Lung (tissue), 12 donors: ENCODE results near the gene NAE1. TPM values are rescaled to one million over a fixed set of nuclear protein-coding genes. Genes with fewer than 3 reads are reported as not detected.

Source experiments
- ATAC-seq: fragments of 200-7000 bp; cut with Tn5 transposase; one replicate; pipeline ENCODE4 v1.9.1; 2020; ENCODE audit warnings: moderate number of reproducible peaks; ENCODE audit not compliant: insufficient read depth, low FRiP score
- DNase-seq, 3 donors: peaks; one replicate each; pipeline ENCODE4 v3.0.0-alpha.2; 2013 to 2017
- H3K27ac ChIP-seq, 2 donors: one replicate each; pipeline ENCODE4 v1.5.1; 2013; ENCODE audit warnings: mild to moderate bottlenecking in 2 of 2, moderate library complexity in 2 of 2, control low read depth in 1 of 2, inconsistent platforms in 1 of 2, low read depth in 1 of 2, low read length in 1 of 2
- H3K27me3 ChIP-seq, 3 donors: one replicate each; pipeline ENCODE4 v1.5.1; 2013; ENCODE audit warnings: low read length in 2 of 3; ENCODE audit not compliant: control insufficient read depth in 3 of 3, insufficient read depth in 3 of 3
- H3K36me3 ChIP-seq, 4 donors: one replicate each; pipeline ENCODE4 v1.5.1; 2013; ENCODE audit warnings: low read length in 4 of 4, mild to moderate bottlenecking in 1 of 4, moderate library complexity in 1 of 4; ENCODE audit not compliant: control insufficient read depth in 4 of 4, insufficient read depth in 4 of 4
- H3K4me1 ChIP-seq, 5 donors: one replicate each; pipeline ENCODE4 v1.5.1; 2013; ENCODE audit warnings: low read length in 5 of 5, mild to moderate bottlenecking in 2 of 5, moderate library complexity in 1 of 5; ENCODE audit not compliant: control insufficient read depth in 5 of 5, insufficient read depth in 5 of 5
- H3K4me3 ChIP-seq: one replicate; pipeline ENCODE4 v1.5.1; 2013; ENCODE audit warnings: mild to moderate bottlenecking, control low read depth, moderate library complexity
- H3K9ac ChIP-seq, 2 donors: one replicate each; pipeline ENCODE4 v1.5.1; 2013; ENCODE audit warnings: low read length in 2 of 2, control low read depth in 1 of 2; ENCODE audit not compliant: insufficient read depth in 1 of 2
- H3K9me3 ChIP-seq, 4 donors: one replicate each; pipeline ENCODE4 v1.5.1; 2013; ENCODE audit warnings: low read length in 3 of 4, mild to moderate bottlenecking in 1 of 4, moderate library complexity in 1 of 4; ENCODE audit not compliant: control insufficient read depth in 4 of 4, insufficient read depth in 3 of 4
- CTCF ChIP-seq: IDR thresholded peaks from 2 replicates; pipeline ENCODE4 v1.5.1; 2012; ENCODE audit warnings: mild to moderate bottlenecking; ENCODE audit errors: control extremely low read depth, extremely low read depth
- WGBS, 2 donors: extraction: QIAGEN DNeasy Blood & Tissue Kit; methylation state at CpG; one replicate each; pipeline ENCODE4 v1.1.7; 2013; 5-methylcytosine and 5-hydroxymethylcytosine counted together
- polyA plus RNA-seq, 2 donors: library from polyadenylated mRNA; stranded (reverse); fragments of 200-250 nt; gene quantifications; one replicate each; pipeline ENCODE4 v1.2.1, GENCODE V29; 2013
- total RNA-seq, 2 donors: library from RNA; depleted of rRNA in 1 of 2; stranded (reverse); fragments of >200 nt in 1 of 2; gene quantifications; one replicate each; pipeline ENCODE4 v1.2.1, GENCODE V29; 2014 to 2021
- donor health status: control.
- donor health status: control.
- donor health status: Bipolar disorder and iron deficiency.
- donor health status: healthy.
- donor health status: DM: yes; HTN: yes; CAD: no.

The NAE1 gene
- total and polyA plus RNA-seq, 4 donors = 24.2 to 64.4 (median 29.1) TPM

GRCh38 chr16:66848172-66848571 lies 17.4 kb upstream of the NAE1 start:
- Histone ChIP-seq H3K9me3 (peaks cover 0 to 3% (median 0%) of the 10 kb centered on the region in 4 donors), H3K27ac (no peak overlapping the region), H3K4me1 (peaks cover 0 to 9% (median 0%) of the 10 kb centered on the region in 5 donors), H3K36me3 (no peaks in the 10 kb centered on the region), H3K4me3 (no peak overlapping the region), H3K9ac (no peak overlapping the region), H3K27me3 (peaks cover 0 to 36% (median 34%) of the 10 kb centered on the region in 3 donors)
- TF ChIP-seq CTCF = no peak
- 85 to 89% methylated on average over 2 of the region's 2 CpGs for WGBS, 2 donors
- DNase-seq = no peak
- ATAC-seq = no peak

- Histone ChIP-seq H3K4me3 (no peak overlapping the region), H3K9ac (no peak overlapping the region), H3K27me3 (peaks cover 0 to 41% (median 35%) of the 10 kb centered on the region in 3 donors), H3K27ac (no peak overlapping the region), H3K36me3 (no peaks in the 10 kb centered on the region), H3K4me1 (peaks cover 0 to 9% (median 0%) of the 10 kb centered on the region in 5 donors), H3K9me3 (peaks cover 0 to 3% (median 0%) of the 10 kb centered on the region in 4 donors)
- no peak for TF ChIP-seq CTCF
- 76 to 80% methylated on average over 6 of the region's 6 CpGs for WGBS, 2 donors
- DNase-seq = no peak
- ATAC-seq = no peak
Observed at GRCh38 chr16:66847533-66848067, 16.8 kb upstream of the NAE1 start.

GRCh38 chr16:66846831-66847230 lies 16.1 kb upstream of the NAE1 start:
- Histone ChIP-seq H3K4me3 (no peak overlapping the region), H3K27ac (no peak overlapping the region), H3K9ac (no peak overlapping the region), H3K9me3 (peaks cover 0 to 3% (median 0%) of the 10 kb centered on the region in 4 donors), H3K4me1 (peaks cover 0 to 9% (median 0%) of the 10 kb centered on the region in 5 donors), H3K27me3 (peaks cover 0 to 44% (median 35%) of the 10 kb centered on the region in 3 donors), H3K36me3 (no peaks in the 10 kb centered on the region)
- ATAC-seq (no peak), DNase-seq (no peak)
- no peak for TF ChIP-seq CTCF
- WGBS, 2 donors = 97 to 99% methylated on average over 6 of the region's 6 CpGs

- Histone ChIP-seq H3K27me3 (peaks cover 0 to 44% (median 35%) of the 10 kb centered on the region in 3 donors), H3K27ac (no peak overlapping the region), H3K9me3 (peaks cover 0 to 3% (median 0%) of the 10 kb centered on the region in 4 donors), H3K9ac (no peak overlapping the region), H3K4me3 (no peak overlapping the region), H3K36me3 (no peaks in the 10 kb centered on the region), H3K4me1 (peaks cover 0 to 9% (median 0%) of the 10 kb centered on the region in 5 donors)
- 92 to 95% methylated on average over 1 of the region's 1 CpG for WGBS, 2 donors
- DNase-seq (no peak), ATAC-seq (no peak)
- TF ChIP-seq CTCF = no peak
Observed at GRCh38 chr16:66846266-66846665, 15.5 kb upstream of the NAE1 start.
